OCI-LY3 (cell line): ENCODE data around the gene CACNB4.

Experiments
- H2AFZ ChIP-seq: fragments of 200-600, 300-600 bp; shearing (Covaris generic); 2 replicates; pipeline ENCODE4 v1.6.0; 2014; ENCODE audit warnings: antibody characterized with exemption, low read depth, low read length
- H3K27ac ChIP-seq: fragments of 200-600, 300-600 bp; sonication (generic); 2 replicates; pipeline ENCODE4 v1.5.1; 2014; ENCODE audit warnings: mild to moderate bottlenecking, low read length, moderate library complexity, mixed read lengths
- H3K27me3 ChIP-seq: fragments of 200-600, 300-600 bp; sonication (generic); 2 replicates; pipeline ENCODE4 v1.6.1; 2014; ENCODE audit warnings: low read depth, low read length, mixed read lengths
- H3K36me3 ChIP-seq: fragments of 200-600, 300-600 bp; sonication (generic); replicated peaks from 2 replicates; pipeline ENCODE3; 2014; ENCODE audit warnings: low read depth, low read length, mixed read lengths
- H3K4me1 ChIP-seq: fragments of 300-600, 200-600 bp; sonication (generic); 2 replicates; pipeline ENCODE4 v1.6.1; 2014; ENCODE audit warnings: low read length, mixed read lengths
- H3K4me2 ChIP-seq: fragments of 200-600, 300-600 bp; sonication (generic); 2 replicates; pipeline ENCODE4 v1.6.1; 2014; ENCODE audit warnings: low read length, mixed read lengths
- H3K4me3 ChIP-seq: fragments of 300-600, 200-600 bp; sonication (generic); 2 replicates; pipeline ENCODE4 v1.5.1; 2014; ENCODE audit warnings: antibody characterized with exemption, mild to moderate bottlenecking, low read length, moderate library complexity
- H3K79me2 ChIP-seq: fragments of 300-600, 200-600 bp; shearing (Covaris generic); 2 replicates; pipeline ENCODE4 v1.6.1; 2014; ENCODE audit warnings: mild to moderate bottlenecking, low read length, mixed read lengths
- H3K9ac ChIP-seq: fragments of 300-600, 200-600 bp; shearing (Covaris generic); 2 replicates; pipeline ENCODE4 v1.6.0; 2014; ENCODE audit warnings: mild to moderate bottlenecking, low read length, moderate library complexity
- H3K9me3 ChIP-seq: fragments of 200-600, 300-600 bp; shearing (Covaris generic); 2 replicates; pipeline ENCODE4 v1.6.1; 2014; ENCODE audit warnings: low read length, mixed read lengths; ENCODE audit not compliant: insufficient read depth
- H4K20me1 ChIP-seq: fragments of 200-600, 300-600 bp; sonication (generic); 2 replicates; pipeline ENCODE4 v1.6.1; 2016; ENCODE audit warnings: low read length, mixed read lengths; ENCODE audit not compliant: insufficient read depth
- CTCF ChIP-seq: fragments of 200-600, 300-600 bp; sonication (generic); IDR thresholded peaks from 2 replicates; pipeline ENCODE4 v1.5.1; 2014; ENCODE audit warnings: antibody characterized with exemption, low read length, low read depth
- EZH2phosphoT487 ChIP-seq: fragments of 200-600 bp; shearing (Covaris generic); IDR thresholded peaks from 2 replicates; pipeline ENCODE4 v1.6.1; 2018; ENCODE audit warnings: antibody characterized with exemption, mixed run types, low read depth

CACNB4 gene

GRCh38 chr2:152126664-152127063, 27.8 kb upstream of the CACNB4 start:
- Histone ChIP-seq H2AFZ (no peak overlapping the region), H3K4me3 (no peak overlapping the region), H3K4me2 (no peak overlapping the region), H3K27me3 (no peaks in the 10 kb centered on the region), H3K4me1 (no peaks in the 10 kb centered on the region), H3K9ac (no peak overlapping the region), H4K20me1 (no peaks in the 10 kb centered on the region), H3K79me2 (no peaks in the 10 kb centered on the region), H3K27ac (no peak overlapping the region), H3K36me3 (peaks cover 3% of the 10 kb centered on the region), H3K9me3 (no peaks in the 10 kb centered on the region)
- TF ChIP-seq CTCF (no peak), EZH2phosphoT487 (no peak)

DNA sequence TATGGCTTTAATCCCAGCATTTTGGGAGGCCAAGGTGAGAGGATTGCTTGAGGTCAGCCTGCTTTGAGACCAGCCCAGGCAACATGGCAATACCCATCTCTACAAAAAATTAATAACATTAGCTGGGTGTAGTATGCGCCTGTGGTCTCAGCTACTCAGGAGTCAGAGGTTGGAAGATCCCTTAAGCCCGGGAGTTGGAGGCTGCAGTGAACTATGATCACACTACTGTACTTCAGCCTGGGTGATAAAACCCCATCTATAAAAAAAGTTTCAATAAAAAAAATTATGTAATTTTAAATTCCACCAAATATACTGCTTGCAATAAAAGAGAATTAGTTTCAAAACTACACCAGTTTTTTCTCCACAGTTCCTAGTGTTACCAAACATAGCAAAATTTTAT, 23.3 kb upstream of the CACNB4 start:
- H3K36me3 ChIP-seq: peaks cover 5% of the 10 kb centered on the region
- no peak overlapping the region for H3K4me3 ChIP-seq
- TF ChIP-seq EZH2phosphoT487 (no peak), CTCF (no peak)
- no peak overlapping the region for H3K4me2 ChIP-seq
- no peaks in the 10 kb centered on the region for H3K27me3 ChIP-seq
- H3K27ac ChIP-seq: no peak overlapping the region
- H3K9ac ChIP-seq: no peak overlapping the region
- no peaks in the 10 kb centered on the region for H3K4me1 ChIP-seq
- H2AFZ ChIP-seq: no peak overlapping the region
- H3K9me3 ChIP-seq: no peaks in the 10 kb centered on the region
- no peaks in the 10 kb centered on the region for H3K79me2 ChIP-seq
- no peaks in the 10 kb centered on the region for H4K20me1 ChIP-seq

- no peaks in the 10 kb centered on the region for H4K20me1 ChIP-seq
- H3K9ac ChIP-seq: no peak overlapping the region
- H3K4me3 ChIP-seq: no peak overlapping the region
- peaks cover 5% of the 10 kb centered on the region for H3K36me3 ChIP-seq
- H3K9me3 ChIP-seq: no peaks in the 10 kb centered on the region
- H3K79me2 ChIP-seq: no peaks in the 10 kb centered on the region
- H2AFZ ChIP-seq: no peak overlapping the region
- no peaks in the 10 kb centered on the region for H3K4me1 ChIP-seq
- H3K27ac ChIP-seq: no peak overlapping the region
- no peak for TF ChIP-seq CTCF
- TF ChIP-seq EZH2phosphoT487: no peak
- no peak overlapping the region for H3K4me2 ChIP-seq
- no peaks in the 10 kb centered on the region for H3K27me3 ChIP-seq
Observed at GRCh38 chr2:152120430-152120829, 21.6 kb upstream of the CACNB4 start.

DNA sequence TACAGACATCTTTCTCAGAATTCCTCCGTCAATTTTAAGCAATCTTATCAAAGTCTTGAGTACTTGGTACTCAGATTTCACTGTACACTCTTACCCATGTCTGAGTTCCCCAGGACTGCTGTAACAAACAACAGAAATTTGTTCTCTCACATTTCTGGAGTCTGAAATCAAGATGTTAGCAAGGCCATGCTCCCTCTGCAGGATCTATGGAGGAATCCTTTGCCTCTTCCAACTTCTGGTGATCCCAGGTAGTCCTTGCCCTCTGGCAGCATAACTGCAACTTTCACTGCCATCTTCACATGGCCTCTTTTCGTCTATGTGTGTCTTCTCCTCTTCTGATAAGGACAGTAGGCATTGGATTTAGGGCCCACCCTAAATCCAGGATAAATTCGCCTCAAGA, 17.1 kb upstream of the CACNB4 start:
- no peak for TF ChIP-seq EZH2phosphoT487
- TF ChIP-seq CTCF: no peak
- no peaks in the 10 kb centered on the region for H3K4me1 ChIP-seq

More for the DNA sequence above, 17.1 kb upstream of the CACNB4 start:
- Histone ChIP-seq H2AFZ (no peak overlapping the region), H3K27me3 (no peaks in the 10 kb centered on the region), H3K9ac (no peak overlapping the region), H3K27ac (no peak overlapping the region), H3K4me2 (no peak overlapping the region), H3K36me3 (peaks cover 2% of the 10 kb centered on the region), H3K9me3 (no peaks in the 10 kb centered on the region), H4K20me1 (no peaks in the 10 kb centered on the region), H3K4me3 (no peak overlapping the region), H3K79me2 (no peaks in the 10 kb centered on the region)
